Measurements from ENCODE around the gene MESP2. TPM values are rescaled to one million over a fixed set of nuclear protein-coding genes. Genes with fewer than 3 reads are reported as not detected.

MESP2 gene
- total and polyA plus RNA-seq, 2 of the 13 experiments (the other 11 are each of a cell fraction or from before 2014, with no cell fraction given) = not detected

- TF ChIP-seq ZBED4 (CRISPR knock-in tag; IDR thresholded peaks at IDR 0.05; ENCODE audit: borderline replicate concordance) (peak; percentile 86; the same call in 1 of the 2 replicates), ZNF138 (CRISPR knock-in tag; IDR thresholded peaks at IDR 0.05; ENCODE audit: low read depth) (no peak), NR2C2 (CRISPR knock-in tag; IDR thresholded peaks at IDR 0.05; ENCODE audit: borderline replicate concordance) (no peak), SKIL (CRISPR knock-in tag; IDR thresholded peaks at IDR 0.05; ENCODE audit: borderline replicate concordance) (peak; percentile 76; the same call in 1 of the 2 replicates), ZNF256 (CRISPR knock-in tag; conservative IDR thresholded peaks at IDR 0.05) (0 out of 2 replicates have a peak, but pooled peaks have one; percentile 48), SAP130 (CRISPR knock-in tag; IDR thresholded peaks at IDR 0.05; ENCODE audit: low read depth) (peak; percentile 84), MAF1 (CRISPR knock-in tag; IDR thresholded peaks at IDR 0.05; ENCODE audit: borderline replicate concordance) (no peak; the same call in 1 of the 2 replicates), ZBTB7B (CRISPR knock-in tag; IDR thresholded peaks at IDR 0.05) (peak; percentile 92), DMAP1 (CRISPR knock-in tag; IDR thresholded peaks at IDR 0.05) (peak; percentile 68), ZNF124 (CRISPR knock-in tag; IDR thresholded peaks at IDR 0.05) (peak; percentile 85), ETV5 (CRISPR knock-in tag; IDR thresholded peaks at IDR 0.05; ENCODE audit: borderline replicate concordance) (peak; percentile 91), MEF2D (CRISPR knock-in tag; IDR thresholded peaks at IDR 0.05) (peak; percentile 80; the same call in 1 of the 2 replicates), ZNF335 (CRISPR knock-in tag; IDR thresholded peaks at IDR 0.05) (peak; percentile 81; the same call in 1 of the 2 replicates), RAD21 (CRISPR knock-in tag; IDR thresholded peaks at IDR 0.05) (peak; percentile 53; the same call in 1 of the 2 replicates), DPF2 (CRISPR knock-in tag; IDR thresholded peaks at IDR 0.05; ENCODE audit: borderline replicate concordance, low read depth) (peak; percentile 53; the same call in 1 of the 2 replicates), MXD3 (CRISPR knock-in tag; IDR thresholded peaks at IDR 0.05) (peak; percentile 76; the same call in 1 of the 2 replicates), ZNF775 (CRISPR knock-in tag; IDR thresholded peaks at IDR 0.05; ENCODE audit: borderline replicate concordance) (no peak), HNF1B (CRISPR knock-in tag; IDR thresholded peaks at IDR 0.05) (peak; percentile 99), ZNF660 (CRISPR knock-in tag; IDR thresholded peaks at IDR 0.05; ENCODE audit: borderline replicate concordance, low read depth) (no peak), TSC22D2 (CRISPR knock-in tag; IDR thresholded peaks at IDR 0.05; ENCODE audit: borderline replicate concordance) (peak; percentile 88; the same call in 1 of the 2 replicates)
Observed at GRCh38 chr15:89806559-89807550, 30.7 kb downstream of the MESP2 start (continued).
